PC-3 (cell line): ENCODE results near the gene PRAMEF12. TPM values are rescaled to one million over a fixed set of nuclear protein-coding genes. Genes with fewer than 3 reads are reported as not detected.

Experiments
- ATAC-seq: fragments of 200-7000 bp; cut with Tn5 transposase; 2 replicates; pipeline ENCODE4 v1.9.1; 2020; ENCODE audit warnings: mild to moderate bottlenecking, moderate library complexity
- BruUV-seq: library from RNA; stranded (reverse); fragments of 400-500 nt; replicated peaks from 2 replicates; lab custom pipeline; 2021; lab: Mats Ljungman, UMichigan
- CTCF ChIA-PET: fragments of 300-600 bp; sonication (Branson Sonifier 250); formaldehyde crosslinking; loops from one replicate; lab custom pipeline; 2022; ENCODE audit warnings: antibody characterized with exemption; lab: Charles Lee
- POLR2A ChIA-PET: fragments of 300-600 bp; sonication (Branson Sonifier 250); formaldehyde crosslinking; loops from one replicate; lab custom pipeline; 2022; ENCODE audit warnings: antibody characterized with exemption; ENCODE audit not compliant: unreplicated experiment; lab: Charles Lee
- DNase-seq: peaks from one replicate; pipeline ENCODE4 v3.0.0-alpha.2; 2015
- H2AFZ ChIP-seq: fragments of 300-600 bp; sonication (generic); 2 replicates; pipeline ENCODE4 v1.6.0; 2016; ENCODE audit warnings: antibody characterized with exemption, low read length
- H3F3A ChIP-seq: fragments of 300-600 bp; sonication (generic); one replicate; pipeline ENCODE4 v1.6.0; 2017; ENCODE audit warnings: antibody characterized with exemption, low read length, control low read depth, mild to moderate bottlenecking; ENCODE audit not compliant: unreplicated experiment
- H3K27ac ChIP-seq: fragments of 300-600 bp; sonication (generic); 2 replicates; pipeline ENCODE4 v1.5.1; 2016; ENCODE audit warnings: mild to moderate bottlenecking, low read length
- H3K27me3 ChIP-seq: fragments of 300-600 bp; sonication (generic); 2 replicates; pipeline ENCODE4 v1.6.1; 2016; ENCODE audit warnings: low read length, mixed read lengths
- H3K36me3 ChIP-seq: fragments of 300-600 bp; sonication (generic); 2 replicates; pipeline ENCODE4 v1.6.1; 2016; ENCODE audit warnings: low read depth, mixed run types, low read length, mixed read lengths
- H3K4me1 ChIP-seq: fragments of 300-600 bp; sonication (generic); 2 replicates; pipeline ENCODE4 v1.5.1; 2016; ENCODE audit warnings: low read length; ENCODE audit not compliant: insufficient read depth
- H3K4me2 ChIP-seq: fragments of 300-600 bp; sonication (generic); 2 replicates; pipeline ENCODE4 v1.6.0; 2016; ENCODE audit warnings: low read length
- H3K4me3 ChIP-seq: fragments of 300-600 bp; sonication (generic); 2 replicates; pipeline ENCODE4 v1.5.1; 2016; ENCODE audit warnings: mild to moderate bottlenecking, low read length, mixed read lengths
- H3K79me2 ChIP-seq: fragments of 300-600 bp; sonication (generic); 2 replicates; pipeline ENCODE4 v1.6.1; 2017; ENCODE audit warnings: low read length, mixed read lengths
- H3K9ac ChIP-seq: fragments of 300-600 bp; sonication (generic); 2 replicates; pipeline ENCODE4 v1.6.0; 2016; ENCODE audit warnings: mild to moderate bottlenecking, low read length
- H3K9me2 ChIP-seq: fragments of 300-600 bp; sonication (generic); replicated peaks from 2 replicates; pipeline ENCODE4 v1.6.1; 2016; ENCODE audit warnings: mixed run types, low read length, mixed read lengths
- H3K9me3 ChIP-seq: fragments of 300-600 bp; sonication (generic); 2 replicates; pipeline ENCODE4 v1.6.1; 2016; ENCODE audit warnings: low read length, mixed read lengths
- H4K20me1 ChIP-seq: fragments of 300-600 bp; sonication (generic); 2 replicates; pipeline ENCODE4 v1.6.1; 2016; ENCODE audit warnings: low read length, mixed read lengths
- CTCF ChIP-seq: fragments of 300-600 bp; sonication (generic); conservative IDR thresholded peaks from 2 replicates; pipeline ENCODE4 v1.5.1; 2017; ENCODE audit warnings: antibody characterized with exemption, low read depth, mild to moderate bottlenecking, low read length
- EZH2 ChIP-seq: fragments of 300-600 bp; sonication (generic); IDR thresholded peaks from one replicate; pipeline ENCODE4 v1.6.1; 2017; ENCODE audit warnings: antibody characterized with exemption, mild to moderate bottlenecking, low read length; ENCODE audit not compliant: unreplicated experiment
- EZH2phosphoT487 ChIP-seq: fragments of 300-600 bp; sonication (generic); IDR thresholded peaks from 2 replicates; pipeline ENCODE4 v1.6.1; 2018; ENCODE audit warnings: mild to moderate bottlenecking, antibody characterized with exemption, low read length, borderline replicate concordance
- intact Hi-C: fragments of 100-400 bp; cut with micrococcal nuclease; formaldehyde crosslinking; loops from 2 replicates; pipeline ENCODE4 v1.9.0; 2023
- total RNA-seq: library from RNA; depleted of rRNA; stranded (reverse); fragments of >200 nt; gene quantifications from 2 replicates; pipeline ENCODE4 v1.2.3, GENCODE V29; 2014

The PRAMEF12 gene
- total RNA-seq, 1 experiment from 2014 or later = not detected

GRCh38 chr1:12774801-12775345 is 1.3 kb downstream of the PRAMEF12 start:
- intact Hi-C loops = no loop called here
- H3K27ac ChIP-seq = no peak overlapping the region
- ATAC-seq = no peak
- no peak overlapping the region for H3K4me3 ChIP-seq
- ChIA-PET CTCF (no interaction called here), POLR2A (no interaction called here)
- no peaks in the 10 kb centered on the region for H3K9me3 ChIP-seq
- no peaks in the 10 kb centered on the region for H3F3A ChIP-seq
- H3K36me3 ChIP-seq = no peaks in the 10 kb centered on the region
- no peaks in the 10 kb centered on the region for H4K20me1 ChIP-seq
- no peak overlapping the region for H2AFZ ChIP-seq
- no peak for DNase-seq
- TF ChIP-seq CTCF (no peak), EZH2 (no peak), EZH2phosphoT487 (no peak)
- no peaks in the 10 kb centered on the region for H3K4me1 ChIP-seq
- H3K79me2 ChIP-seq = no peaks in the 10 kb centered on the region
- H3K9ac ChIP-seq = no peak overlapping the region
- no peaks in the 10 kb centered on the region for H3K9me2 ChIP-seq
- H3K27me3 ChIP-seq = peaks cover 98% of the 10 kb centered on the region
- no peak overlapping the region for H3K4me2 ChIP-seq
- BruUV-seq = no TSS peak

GRCh38 chr1:12775443-12775842 is 1.9 kb downstream of the PRAMEF12 start:
- no peak for ATAC-seq
- Histone ChIP-seq H3K27ac (no peak overlapping the region), H3F3A (no peaks in the 10 kb centered on the region), H3K27me3 (peaks cover 94% of the 10 kb centered on the region), H4K20me1 (no peaks in the 10 kb centered on the region), H3K9me3 (no peaks in the 10 kb centered on the region), H3K36me3 (no peaks in the 10 kb centered on the region), H3K9ac (no peak overlapping the region), H2AFZ (no peak overlapping the region), H3K4me3 (no peak overlapping the region), H3K9me2 (no peaks in the 10 kb centered on the region), H3K79me2 (no peaks in the 10 kb centered on the region), H3K4me1 (no peaks in the 10 kb centered on the region), H3K4me2 (no peak overlapping the region)
- intact Hi-C loops = no loop called here
- ChIA-PET POLR2A (no interaction called here), CTCF (no interaction called here)
- BruUV-seq = no TSS peak
- no peak for TF ChIP-seq CTCF
- no peak for TF ChIP-seq EZH2
- TF ChIP-seq EZH2phosphoT487 = no peak
- DNase-seq = no peak

GRCh38 chr1:12776801-12777557 is 3.4 kb downstream of the PRAMEF12 start:
- Histone ChIP-seq H3K27me3 (peaks cover 79% of the 10 kb centered on the region), H4K20me1 (no peaks in the 10 kb centered on the region), H3K36me3 (no peaks in the 10 kb centered on the region), H3K9me3 (no peaks in the 10 kb centered on the region), H3K79me2 (no peaks in the 10 kb centered on the region), H3K27ac (no peak overlapping the region), H2AFZ (no peak overlapping the region), H3K4me3 (no peak overlapping the region), H3K9ac (no peak overlapping the region), H3K4me2 (no peak overlapping the region), H3F3A (no peaks in the 10 kb centered on the region), H3K9me2 (no peaks in the 10 kb centered on the region), H3K4me1 (no peaks in the 10 kb centered on the region)
- no peak for DNase-seq
- ChIA-PET POLR2A (no interaction called here), CTCF (no interaction called here)
- no TSS peak for BruUV-seq
- ATAC-seq = no peak
- intact Hi-C loops = no loop called here
- TF ChIP-seq EZH2 = no peak
